A549 (cell line): ENCODE measurements around the gene GSTM1.

Experiments used
- CEBPB ChIP-seq, 2 experiments: fragments of >200 bp in 1 of 2; sonication (Bioruptor Twin) in 1 of 2; formaldehyde crosslinking in 1 of 2; IDR thresholded peaks; 2 replicates each; pipeline ENCODE4 v1.6.1; 2012 to 2016
- EHMT2 ChIP-seq: fragments of 200-600 bp; sonication (generic); IDR thresholded peaks from 2 replicates; pipeline ENCODE4 v1.6.1; 2016; ENCODE audit warnings: antibody characterized with exemption, low read depth, mild to moderate bottlenecking, moderate library complexity
- GATA3 ChIP-seq: IDR thresholded peaks from 2 replicates; pipeline ENCODE4 v1.6.1; 2012; ENCODE audit warnings: borderline replicate concordance
- JUNB ChIP-seq: fragments of >200 bp; sonication (Bioruptor Twin); formaldehyde crosslinking; IDR thresholded peaks from 2 replicates; pipeline ENCODE4 v1.6.1; 2016
- MAZ ChIP-seq: fragments of 150-350 bp; IDR thresholded peaks from 2 replicates; pipeline ENCODE4 v1.6.1; 2014; ENCODE audit warnings: antibody characterized with exemption, low read depth, low read length, borderline replicate concordance
- TF ChIP-seq, protein P1 (sequence below): IDR thresholded peaks from 2 replicates; pipeline ENCODE4 v1.6.1; 2012
- TF ChIP-seq, protein P2 (sequence below): fragments of >200 bp; sonication (Bioruptor Twin); formaldehyde crosslinking; IDR thresholded peaks from 3 replicates; pipeline ENCODE4 v1.5.1; 2016

DNA sequence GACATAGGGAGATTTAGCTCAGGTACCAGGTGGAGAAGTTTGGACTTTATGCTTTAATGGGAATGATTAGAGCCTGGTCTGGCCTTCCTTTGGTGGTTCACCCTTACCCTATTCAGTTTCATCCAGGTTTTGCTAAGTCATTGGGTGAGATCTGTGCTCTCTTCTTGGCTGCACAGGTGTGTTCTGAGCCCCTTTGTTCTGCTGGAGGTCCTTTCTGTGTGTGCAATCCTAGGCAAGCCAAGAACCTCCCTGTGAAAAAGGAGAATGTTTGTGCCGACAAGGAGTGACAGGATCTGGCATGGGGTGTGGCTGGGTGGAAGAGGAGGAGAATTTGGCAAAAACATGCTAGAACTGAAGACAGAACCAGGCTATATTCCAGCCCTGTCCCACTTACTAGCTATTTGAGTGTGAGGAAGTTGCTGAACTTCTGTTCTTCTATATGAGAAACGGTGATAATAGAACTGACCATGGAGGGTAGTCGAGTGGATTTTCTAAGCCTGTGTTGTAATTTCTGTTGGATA lies 29.0 kb downstream of the GSTM1 start:
- TF ChIP-seq, protein P1, sequence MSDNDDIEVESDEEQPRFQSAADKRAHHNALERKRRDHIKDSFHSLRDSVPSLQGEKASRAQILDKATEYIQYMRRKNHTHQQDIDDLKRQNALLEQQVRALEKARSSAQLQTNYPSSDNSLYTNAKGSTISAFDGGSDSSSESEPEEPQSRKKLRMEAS = no peak
- TF ChIP-seq, protein P2, sequence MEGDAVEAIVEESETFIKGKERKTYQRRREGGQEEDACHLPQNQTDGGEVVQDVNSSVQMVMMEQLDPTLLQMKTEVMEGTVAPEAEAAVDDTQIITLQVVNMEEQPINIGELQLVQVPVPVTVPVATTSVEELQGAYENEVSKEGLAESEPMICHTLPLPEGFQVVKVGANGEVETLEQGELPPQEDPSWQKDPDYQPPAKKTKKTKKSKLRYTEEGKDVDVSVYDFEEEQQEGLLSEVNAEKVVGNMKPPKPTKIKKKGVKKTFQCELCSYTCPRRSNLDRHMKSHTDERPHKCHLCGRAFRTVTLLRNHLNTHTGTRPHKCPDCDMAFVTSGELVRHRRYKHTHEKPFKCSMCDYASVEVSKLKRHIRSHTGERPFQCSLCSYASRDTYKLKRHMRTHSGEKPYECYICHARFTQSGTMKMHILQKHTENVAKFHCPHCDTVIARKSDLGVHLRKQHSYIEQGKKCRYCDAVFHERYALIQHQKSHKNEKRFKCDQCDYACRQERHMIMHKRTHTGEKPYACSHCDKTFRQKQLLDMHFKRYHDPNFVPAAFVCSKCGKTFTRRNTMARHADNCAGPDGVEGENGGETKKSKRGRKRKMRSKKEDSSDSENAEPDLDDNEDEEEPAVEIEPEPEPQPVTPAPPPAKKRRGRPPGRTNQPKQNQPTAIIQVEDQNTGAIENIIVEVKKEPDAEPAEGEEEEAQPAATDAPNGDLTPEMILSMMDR = no peak
- TF ChIP-seq GATA3 (no peak), JUNB (no peak), CEBPB (IDR thresholded peaks at IDR 0.05) (no peak), EHMT2 (no peak), MAZ (no peak)
